ENCODE data around the gene HOXC10.

DNA sequence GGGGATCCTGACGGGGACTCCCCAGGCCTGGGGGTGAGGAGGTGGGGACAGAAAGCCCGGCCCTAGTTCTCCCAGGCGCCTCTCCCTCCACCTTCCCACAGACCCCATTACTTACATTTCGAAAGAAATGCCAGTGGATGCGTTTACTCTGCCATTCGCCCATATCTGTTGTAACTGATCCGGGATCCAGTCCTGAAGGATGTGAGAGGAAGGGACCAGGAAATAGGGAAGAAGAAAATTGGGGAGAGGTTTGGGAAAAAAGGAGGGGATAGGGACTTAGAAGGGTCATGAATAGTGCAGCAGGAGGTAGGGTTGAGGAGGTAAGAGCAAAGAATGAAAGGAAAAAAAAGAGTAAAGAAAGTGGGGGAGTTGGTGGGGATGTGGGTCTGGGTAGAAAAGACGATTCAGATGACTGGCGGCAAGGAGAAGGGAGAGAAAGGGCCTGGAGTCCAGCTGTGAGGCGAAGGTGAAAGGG is 29.1 kb upstream of the HOXC10 start:
- TF ChIP-seq EZH2 (IDR thresholded peaks at IDR 0.05; ENCODE audit: borderline replicate concordance, low read depth, low read length, severe bottlenecking) = peak; percentile 9
- TF ChIP-seq, protein P1, sequence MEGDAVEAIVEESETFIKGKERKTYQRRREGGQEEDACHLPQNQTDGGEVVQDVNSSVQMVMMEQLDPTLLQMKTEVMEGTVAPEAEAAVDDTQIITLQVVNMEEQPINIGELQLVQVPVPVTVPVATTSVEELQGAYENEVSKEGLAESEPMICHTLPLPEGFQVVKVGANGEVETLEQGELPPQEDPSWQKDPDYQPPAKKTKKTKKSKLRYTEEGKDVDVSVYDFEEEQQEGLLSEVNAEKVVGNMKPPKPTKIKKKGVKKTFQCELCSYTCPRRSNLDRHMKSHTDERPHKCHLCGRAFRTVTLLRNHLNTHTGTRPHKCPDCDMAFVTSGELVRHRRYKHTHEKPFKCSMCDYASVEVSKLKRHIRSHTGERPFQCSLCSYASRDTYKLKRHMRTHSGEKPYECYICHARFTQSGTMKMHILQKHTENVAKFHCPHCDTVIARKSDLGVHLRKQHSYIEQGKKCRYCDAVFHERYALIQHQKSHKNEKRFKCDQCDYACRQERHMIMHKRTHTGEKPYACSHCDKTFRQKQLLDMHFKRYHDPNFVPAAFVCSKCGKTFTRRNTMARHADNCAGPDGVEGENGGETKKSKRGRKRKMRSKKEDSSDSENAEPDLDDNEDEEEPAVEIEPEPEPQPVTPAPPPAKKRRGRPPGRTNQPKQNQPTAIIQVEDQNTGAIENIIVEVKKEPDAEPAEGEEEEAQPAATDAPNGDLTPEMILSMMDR (IDR thresholded peaks at IDR 0.05; ENCODE audit: extremely low read depth in 1 of 2, insufficient read depth in 1 of 2, low read depth in 1 of 2, low read length in 2 of 2) = no peak
- no peak for TF ChIP-seq MYC (IDR thresholded peaks at IDR 0.05; ENCODE audit: low read depth, low read length)
- no peak for TF ChIP-seq POLR2A (IDR thresholded peaks at IDR 0.05; ENCODE audit: low read depth, low read length)
- no peak for TF ChIP-seq POLR2AphosphoS5 (IDR thresholded peaks at IDR 0.05; ENCODE audit: insufficient read depth, low read depth, low read length)
- no peak for TF ChIP-seq FOS (IDR thresholded peaks at IDR 0.05; ENCODE audit: borderline replicate concordance, insufficient read depth, low read length)
- TF ChIP-seq JUN (IDR thresholded peaks at IDR 0.05; ENCODE audit: borderline replicate concordance, insufficient read depth, insufficient read length, low read depth) = no peak
- TF ChIP-seq, protein P2, sequence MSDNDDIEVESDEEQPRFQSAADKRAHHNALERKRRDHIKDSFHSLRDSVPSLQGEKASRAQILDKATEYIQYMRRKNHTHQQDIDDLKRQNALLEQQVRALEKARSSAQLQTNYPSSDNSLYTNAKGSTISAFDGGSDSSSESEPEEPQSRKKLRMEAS (IDR thresholded peaks at IDR 0.05; ENCODE audit: insufficient read depth, insufficient read length) = no peak

All from endothelial cell of umbilical vein (primary cell).